Upper lobe of left lung (tissue), 4 donors: Measurements from ENCODE around the gene BIRC2.

Experiments
- EP300 ChIP-seq, 4 donors: sonication (generic); formaldehyde crosslinking; IDR thresholded peaks; one replicate each; pipeline ENCODE4 v1.5.1; 2017; ENCODE audit warnings: antibody characterized with exemption in 4 of 4, control low read depth in 2 of 4
- TF ChIP-seq, protein P1 (sequence below), 6 experiments: fragments of 450-650 bp in 4 of 6; fragments of 200-600 bp in 2 of 6; sonication (generic) in 2 of 6; IDR thresholded peaks; one replicate each; pipeline ENCODE4 v1.5.1; 2016 to 2019; ENCODE audit warnings: antibody characterized with exemption in 6 of 6

DNA sequence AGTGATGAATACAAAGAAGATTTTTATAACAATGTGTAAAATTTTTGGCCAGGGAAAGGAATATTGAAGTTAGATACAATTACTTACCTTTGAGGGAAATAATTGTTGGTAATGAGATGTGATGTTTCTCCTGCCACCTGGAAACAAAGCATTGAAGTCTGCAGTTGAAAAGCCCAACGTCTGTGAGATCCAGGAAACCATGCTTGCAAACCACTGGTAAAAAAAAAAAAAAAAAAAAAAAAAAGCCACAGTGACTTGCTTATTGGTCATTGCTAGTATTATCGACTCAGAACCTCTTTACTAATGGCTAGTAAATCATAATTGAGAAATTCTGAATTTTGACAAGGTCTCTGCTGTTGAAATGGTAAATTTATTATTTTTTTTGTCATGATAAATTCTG, 24.5 kb upstream of the BIRC2 start:
- TF ChIP-seq, protein P1, sequence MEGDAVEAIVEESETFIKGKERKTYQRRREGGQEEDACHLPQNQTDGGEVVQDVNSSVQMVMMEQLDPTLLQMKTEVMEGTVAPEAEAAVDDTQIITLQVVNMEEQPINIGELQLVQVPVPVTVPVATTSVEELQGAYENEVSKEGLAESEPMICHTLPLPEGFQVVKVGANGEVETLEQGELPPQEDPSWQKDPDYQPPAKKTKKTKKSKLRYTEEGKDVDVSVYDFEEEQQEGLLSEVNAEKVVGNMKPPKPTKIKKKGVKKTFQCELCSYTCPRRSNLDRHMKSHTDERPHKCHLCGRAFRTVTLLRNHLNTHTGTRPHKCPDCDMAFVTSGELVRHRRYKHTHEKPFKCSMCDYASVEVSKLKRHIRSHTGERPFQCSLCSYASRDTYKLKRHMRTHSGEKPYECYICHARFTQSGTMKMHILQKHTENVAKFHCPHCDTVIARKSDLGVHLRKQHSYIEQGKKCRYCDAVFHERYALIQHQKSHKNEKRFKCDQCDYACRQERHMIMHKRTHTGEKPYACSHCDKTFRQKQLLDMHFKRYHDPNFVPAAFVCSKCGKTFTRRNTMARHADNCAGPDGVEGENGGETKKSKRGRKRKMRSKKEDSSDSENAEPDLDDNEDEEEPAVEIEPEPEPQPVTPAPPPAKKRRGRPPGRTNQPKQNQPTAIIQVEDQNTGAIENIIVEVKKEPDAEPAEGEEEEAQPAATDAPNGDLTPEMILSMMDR (IDR thresholded peaks at IDR 0.05), result no peak
- no peak for TF ChIP-seq EP300 (IDR thresholded peaks at IDR 0.05)
